ENCODE data around the gene PTGFRN.

PTGFRN gene

GRCh38 chr1:116879478-116880133 is 30.1 kb upstream of the PTGFRN start:
- Mint-ChIP-seq H3K36me3 (no peaks in the 10 kb centered on the region), H3K27ac (no peak overlapping the region), H3K27me3 (no peaks in the 10 kb centered on the region), H3K9me3 (no peaks in the 10 kb centered on the region), H3K4me3 (no peak overlapping the region), H3K4me1 (peaks cover 4% of the 10 kb centered on the region)

- Mint-ChIP-seq H3K4me3 (no peak overlapping the region), H3K27me3 (no peaks in the 10 kb centered on the region), H3K9me3 (no peaks in the 10 kb centered on the region), H3K27ac (no peak overlapping the region), H3K4me1 (no peaks in the 10 kb centered on the region), H3K36me3 (no peaks in the 10 kb centered on the region)
Observed at GRCh38 chr1:116880917-116881316, 28.8 kb upstream of the PTGFRN start.

DNA sequence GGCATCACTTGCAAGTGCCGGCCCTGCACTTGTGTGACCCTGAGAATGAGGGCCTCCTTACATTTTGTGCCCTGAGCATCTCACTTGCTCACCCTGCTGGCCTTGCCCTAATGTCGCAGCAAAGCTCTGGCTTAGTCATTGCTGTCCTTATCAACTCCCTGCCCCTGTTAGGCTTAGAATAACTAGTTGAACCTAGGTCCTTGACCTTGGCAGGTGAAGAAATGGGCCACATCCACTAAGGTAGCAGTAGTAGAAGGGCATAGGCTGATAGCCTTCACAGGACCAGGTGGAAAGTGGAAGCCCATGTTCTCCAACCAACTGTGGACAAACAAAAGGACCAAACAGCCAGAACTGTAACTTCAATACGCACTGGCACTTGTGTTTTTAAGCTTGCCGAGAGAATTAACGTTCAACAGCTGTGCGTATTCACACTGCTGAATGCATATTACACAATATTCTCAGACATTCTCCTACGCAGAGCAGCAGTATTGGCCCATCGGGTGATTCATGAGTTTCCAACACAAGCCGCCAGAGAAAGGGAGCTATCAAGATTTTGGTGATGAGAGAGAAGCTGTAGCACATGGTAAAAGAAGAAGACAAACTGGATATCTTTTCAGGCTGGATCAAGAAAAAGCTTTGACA is 27.7 kb upstream of the PTGFRN start:
- Mint-ChIP-seq H3K27me3 (no peaks in the 10 kb centered on the region), H3K9me3 (no peaks in the 10 kb centered on the region), H3K4me1 (no peaks in the 10 kb centered on the region), H3K36me3 (no peaks in the 10 kb centered on the region), H3K27ac (no peak overlapping the region), H3K4me3 (no peak overlapping the region)

- H3K27me3 Mint-ChIP-seq = no peaks in the 10 kb centered on the region
- H3K36me3 Mint-ChIP-seq = no peaks in the 10 kb centered on the region
- no peak overlapping the region for H3K27ac Mint-ChIP-seq
- H3K4me3 Mint-ChIP-seq = no peak overlapping the region
- H3K9me3 Mint-ChIP-seq = no peaks in the 10 kb centered on the region
- H3K4me1 Mint-ChIP-seq = no peaks in the 10 kb centered on the region
Observed at GRCh38 chr1:116882866-116883265, 26.9 kb upstream of the PTGFRN start.

- H3K4me1 Mint-ChIP-seq = no peaks in the 10 kb centered on the region
Observed at GRCh38 chr1:116886291-116886878, 23.3 kb upstream of the PTGFRN start.

GRCh38 chr1:116887212-116887611 is 22.5 kb upstream of the PTGFRN start:
- Mint-ChIP-seq H3K9me3 (no peaks in the 10 kb centered on the region), H3K4me3 (no peak overlapping the region), H3K36me3 (peaks cover 1% of the 10 kb centered on the region), H3K4me1 (no peaks in the 10 kb centered on the region), H3K27me3 (no peaks in the 10 kb centered on the region), H3K27ac (no peak overlapping the region)

More at GRCh38 chr1:116886291-116886878, 23.3 kb upstream of the PTGFRN start:
- no peak overlapping the region for H3K4me3 Mint-ChIP-seq
- H3K9me3 Mint-ChIP-seq = no peaks in the 10 kb centered on the region
- no peaks in the 10 kb centered on the region for H3K27me3 Mint-ChIP-seq
- no peak overlapping the region for H3K27ac Mint-ChIP-seq
- peaks cover 1% of the 10 kb centered on the region for H3K36me3 Mint-ChIP-seq

- peaks cover 1% of the 10 kb centered on the region for H3K36me3 Mint-ChIP-seq
- H3K9me3 Mint-ChIP-seq = no peaks in the 10 kb centered on the region
- no peak overlapping the region for H3K27ac Mint-ChIP-seq
- no peak overlapping the region for H3K4me3 Mint-ChIP-seq
- no peaks in the 10 kb centered on the region for H3K27me3 Mint-ChIP-seq
- H3K4me1 Mint-ChIP-seq = no peaks in the 10 kb centered on the region
Observed at GRCh38 chr1:116889380-116889779, 20.3 kb upstream of the PTGFRN start.

DNA sequence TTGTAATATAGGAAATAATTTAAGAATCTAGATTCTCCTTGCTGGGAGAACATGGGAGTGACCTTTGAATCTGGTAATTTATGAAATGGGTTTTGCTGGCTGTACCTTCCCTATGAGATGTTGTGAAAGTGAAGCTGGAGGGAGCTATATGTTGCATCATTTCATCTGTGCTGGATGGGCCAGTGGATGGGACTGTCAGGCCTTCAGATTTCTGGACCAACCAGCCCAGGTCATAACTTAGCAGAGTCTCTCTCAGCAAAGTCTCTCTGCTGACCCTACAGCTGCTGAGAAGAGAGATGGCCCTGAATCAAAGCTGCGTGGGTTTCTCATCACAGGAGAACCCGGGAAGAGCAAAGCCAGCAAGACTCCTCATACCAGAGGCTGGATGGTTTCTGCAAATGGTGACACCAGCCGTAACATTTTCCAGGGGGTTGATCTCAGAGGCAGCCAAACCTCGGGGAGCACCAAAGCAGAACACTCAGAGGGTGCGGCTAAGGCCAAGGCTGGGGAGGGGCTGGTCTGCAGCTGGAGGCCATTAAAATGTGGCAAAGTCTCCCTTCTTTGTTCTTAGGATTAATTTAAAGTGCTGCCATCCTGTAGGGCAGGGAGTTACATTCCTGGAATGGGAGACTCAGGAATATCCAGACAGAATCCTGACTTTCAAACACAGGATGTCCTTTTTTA is 18.2 kb upstream of the PTGFRN start:
- no peak overlapping the region for H3K27ac Mint-ChIP-seq
- peaks cover 3% of the 10 kb centered on the region for H3K36me3 Mint-ChIP-seq
- H3K9me3 Mint-ChIP-seq = peaks cover 6% of the 10 kb centered on the region
- no peaks in the 10 kb centered on the region for H3K4me1 Mint-ChIP-seq
- no peak overlapping the region for H3K4me3 Mint-ChIP-seq
- H3K27me3 Mint-ChIP-seq = no peaks in the 10 kb centered on the region

DNA sequence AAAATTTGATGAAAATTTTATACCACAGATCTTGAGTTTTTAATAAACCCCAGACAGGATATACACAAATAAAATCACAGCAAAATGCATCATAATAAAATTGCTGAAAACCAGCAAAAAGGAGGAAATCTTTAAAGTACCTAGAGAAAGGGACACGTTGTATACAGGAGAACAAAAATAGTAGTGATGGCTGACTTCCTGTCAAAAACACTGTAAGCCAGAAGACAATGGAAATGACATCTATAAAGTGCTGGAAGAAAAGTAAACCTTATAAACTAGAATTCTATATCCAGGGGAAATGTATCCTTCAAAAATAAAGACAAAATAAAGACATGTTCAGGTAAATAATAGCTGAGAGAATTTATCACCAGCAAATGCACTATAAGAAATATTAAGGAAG is 14.6 kb upstream of the PTGFRN start:
- no peaks in the 10 kb centered on the region for H3K4me1 Mint-ChIP-seq
- H3K4me3 Mint-ChIP-seq = no peak overlapping the region
- H3K9me3 Mint-ChIP-seq = peaks cover 6% of the 10 kb centered on the region
- H3K27me3 Mint-ChIP-seq = no peaks in the 10 kb centered on the region
- no peak overlapping the region for H3K27ac Mint-ChIP-seq
- H3K36me3 Mint-ChIP-seq = peaks cover 3% of the 10 kb centered on the region

GRCh38 chr1:116899529-116899928 is 10.2 kb upstream of the PTGFRN start:
- Mint-ChIP-seq H3K27ac (no peak overlapping the region), H3K4me1 (no peaks in the 10 kb centered on the region), H3K36me3 (peaks cover 1% of the 10 kb centered on the region), H3K4me3 (no peak overlapping the region), H3K9me3 (peaks cover 6% of the 10 kb centered on the region), H3K27me3 (no peaks in the 10 kb centered on the region)

GRCh38 chr1:116900471-116901365 is 9.0 kb upstream of the PTGFRN start:
- no peaks in the 10 kb centered on the region for H3K4me1 Mint-ChIP-seq
- H3K27me3 Mint-ChIP-seq = no peaks in the 10 kb centered on the region
- H3K36me3 Mint-ChIP-seq = no peaks in the 10 kb centered on the region
- no peak overlapping the region for H3K4me3 Mint-ChIP-seq
- H3K9me3 Mint-ChIP-seq = no peaks in the 10 kb centered on the region
- no peak overlapping the region for H3K27ac Mint-ChIP-seq

DNA sequence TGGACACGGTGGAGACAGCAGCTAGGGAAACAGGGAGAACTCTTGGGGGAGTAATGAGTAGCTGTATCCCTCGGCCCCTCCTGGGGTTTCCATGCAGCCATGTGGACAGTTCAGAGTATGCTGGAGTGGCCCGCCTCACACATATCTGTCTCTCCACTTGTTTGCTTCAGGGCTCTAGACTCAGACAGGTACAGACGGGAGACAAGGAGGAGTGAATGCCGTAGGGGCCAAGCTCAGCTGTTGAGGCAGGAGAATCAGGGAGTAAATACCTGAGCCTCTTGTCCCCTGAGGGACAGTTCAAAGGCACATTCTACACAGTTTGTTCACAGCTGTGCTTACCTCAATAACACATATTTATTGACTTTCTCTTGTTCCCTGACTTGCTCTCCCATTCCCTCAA is 7.7 kb upstream of the PTGFRN start:
- Mint-ChIP-seq H3K27ac (no peak overlapping the region), H3K9me3 (no peaks in the 10 kb centered on the region), H3K4me1 (no peaks in the 10 kb centered on the region), H3K36me3 (no peaks in the 10 kb centered on the region), H3K27me3 (no peaks in the 10 kb centered on the region), H3K4me3 (no peak overlapping the region)

DNA sequence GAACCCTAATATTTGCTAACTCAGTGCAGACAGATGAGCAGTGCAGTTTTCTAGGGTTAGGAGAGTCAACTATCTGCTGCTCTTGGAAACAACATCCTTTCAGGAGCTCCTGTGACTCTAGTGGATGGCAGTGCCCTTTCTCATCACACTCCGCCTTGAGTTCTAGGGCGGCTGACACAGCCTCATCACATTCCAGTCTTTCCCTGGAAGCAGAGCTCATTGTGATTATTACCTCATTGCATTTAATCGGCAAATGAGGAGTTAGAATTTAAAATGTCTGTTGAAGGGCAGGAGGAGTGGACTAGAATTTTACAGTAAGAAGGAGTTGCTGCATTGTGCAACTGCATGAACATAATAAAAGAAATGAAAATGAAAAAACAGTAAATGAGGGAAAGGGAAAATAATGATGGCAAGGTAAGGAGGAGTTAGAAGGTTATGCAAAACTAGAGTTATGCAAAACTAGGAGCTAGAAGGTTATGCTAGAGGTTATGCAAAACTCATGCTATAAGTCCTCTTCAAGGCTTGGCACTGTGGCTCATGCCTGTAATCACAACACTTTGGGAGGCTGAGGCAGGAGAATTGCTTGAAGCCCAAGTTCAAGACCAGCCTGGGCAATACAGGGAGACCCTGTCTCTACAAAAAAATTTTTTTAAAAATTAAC is 6.9 kb upstream of the PTGFRN start:
- no peaks in the 10 kb centered on the region for H3K9me3 Mint-ChIP-seq
- no peaks in the 10 kb centered on the region for H3K27me3 Mint-ChIP-seq
- H3K4me3 Mint-ChIP-seq = no peak overlapping the region
- no peak overlapping the region for H3K27ac Mint-ChIP-seq
- H3K4me1 Mint-ChIP-seq = no peaks in the 10 kb centered on the region
- H3K36me3 Mint-ChIP-seq = no peaks in the 10 kb centered on the region

DNA sequence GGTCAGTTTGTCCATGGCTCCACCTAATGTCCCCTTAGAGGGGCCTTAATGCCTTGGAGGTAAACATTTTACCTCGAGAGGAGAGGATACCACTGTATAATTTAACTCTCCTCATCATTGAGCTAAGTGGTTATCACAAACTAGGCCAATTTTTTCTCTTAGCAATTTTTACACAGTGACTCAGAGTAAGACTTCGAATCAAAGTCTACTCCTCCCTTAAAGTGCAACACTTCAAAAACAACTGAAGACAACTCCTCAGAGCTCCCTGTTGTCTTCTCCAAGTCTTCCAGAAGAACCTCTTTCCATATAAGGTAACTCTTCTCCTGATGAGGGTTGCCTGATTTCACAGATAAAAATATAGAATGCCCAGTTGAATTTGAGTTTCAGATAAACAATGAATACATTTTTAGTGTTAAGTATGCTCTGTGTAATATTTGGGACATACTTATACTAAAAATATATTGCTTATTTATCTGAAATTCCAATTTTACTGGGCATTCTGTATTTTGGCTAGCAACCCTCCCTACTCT is 4.9 kb upstream of the PTGFRN start:
- Mint-ChIP-seq H3K4me3 (no peak overlapping the region), H3K27ac (no peak overlapping the region), H3K4me1 (peaks cover 7% of the 10 kb centered on the region), H3K27me3 (peaks cover 1% of the 10 kb centered on the region), H3K9me3 (no peaks in the 10 kb centered on the region), H3K36me3 (no peaks in the 10 kb centered on the region)

DNA sequence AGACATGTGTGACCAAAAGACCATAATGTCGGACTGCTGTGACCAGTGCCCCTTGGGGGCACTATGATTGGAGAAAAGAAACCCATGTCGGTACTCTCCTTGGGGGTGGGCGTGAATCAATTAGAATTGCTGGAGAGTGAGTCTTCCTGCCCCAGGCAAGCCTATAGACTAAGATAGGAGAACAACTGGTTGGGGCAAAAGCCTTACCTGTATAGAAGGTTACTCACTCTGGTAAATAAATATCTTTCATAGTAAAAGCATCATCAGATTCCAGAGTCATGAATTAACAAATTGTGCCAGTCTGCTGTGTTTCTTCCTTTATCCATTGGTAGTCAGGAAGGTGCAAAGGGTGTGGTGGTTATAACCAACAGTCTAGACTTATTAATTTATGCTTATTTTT is 2.9 kb upstream of the PTGFRN start:
- no peaks in the 10 kb centered on the region for H3K9me3 Mint-ChIP-seq
- no peak overlapping the region for H3K27ac Mint-ChIP-seq

More for the DNA sequence above, 2.9 kb upstream of the PTGFRN start:
- Mint-ChIP-seq H3K36me3 (no peaks in the 10 kb centered on the region), H3K4me1 (peaks cover 7% of the 10 kb centered on the region), H3K4me3 (no peak overlapping the region), H3K27me3 (peaks cover 1% of the 10 kb centered on the region)

All from activated naive CD4-positive, alpha-beta T cell treated with anti-CD3 and anti-CD28 coated beads, Interleukin-2, amount 50 U/mL, for 24 hours (primary cell).